ENCODE results near the gene CCDC93.

CCDC93 gene

DNA sequence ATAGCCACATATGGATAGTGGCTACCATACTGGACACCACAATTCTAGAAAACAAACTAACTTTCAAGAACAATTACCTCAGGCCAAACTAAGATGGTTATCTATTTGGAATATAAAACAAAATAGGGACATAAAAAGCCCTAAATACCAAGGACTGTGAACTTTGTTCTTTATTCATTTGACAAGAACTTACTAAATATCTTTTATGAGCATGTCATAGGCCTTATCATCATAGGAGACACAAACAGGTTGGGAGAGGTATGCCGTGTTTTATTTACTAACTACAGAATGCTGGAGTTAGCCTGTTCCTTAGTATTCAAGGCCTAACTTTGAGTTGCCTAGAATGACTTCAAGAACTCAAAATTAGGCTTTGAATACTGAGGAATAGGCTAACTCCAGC lies 32.1 kb downstream of the CCDC93 start:
- H3K36me3 ChIP-seq (replicated peaks; ENCODE audit: low read depth, low read length): peaks cover 25% of the 10 kb centered on the region
- no peak for TF ChIP-seq EZH2phosphoT487 (IDR thresholded peaks at IDR 0.05; ENCODE audit: low read depth)
- TF ChIP-seq, protein P1, sequence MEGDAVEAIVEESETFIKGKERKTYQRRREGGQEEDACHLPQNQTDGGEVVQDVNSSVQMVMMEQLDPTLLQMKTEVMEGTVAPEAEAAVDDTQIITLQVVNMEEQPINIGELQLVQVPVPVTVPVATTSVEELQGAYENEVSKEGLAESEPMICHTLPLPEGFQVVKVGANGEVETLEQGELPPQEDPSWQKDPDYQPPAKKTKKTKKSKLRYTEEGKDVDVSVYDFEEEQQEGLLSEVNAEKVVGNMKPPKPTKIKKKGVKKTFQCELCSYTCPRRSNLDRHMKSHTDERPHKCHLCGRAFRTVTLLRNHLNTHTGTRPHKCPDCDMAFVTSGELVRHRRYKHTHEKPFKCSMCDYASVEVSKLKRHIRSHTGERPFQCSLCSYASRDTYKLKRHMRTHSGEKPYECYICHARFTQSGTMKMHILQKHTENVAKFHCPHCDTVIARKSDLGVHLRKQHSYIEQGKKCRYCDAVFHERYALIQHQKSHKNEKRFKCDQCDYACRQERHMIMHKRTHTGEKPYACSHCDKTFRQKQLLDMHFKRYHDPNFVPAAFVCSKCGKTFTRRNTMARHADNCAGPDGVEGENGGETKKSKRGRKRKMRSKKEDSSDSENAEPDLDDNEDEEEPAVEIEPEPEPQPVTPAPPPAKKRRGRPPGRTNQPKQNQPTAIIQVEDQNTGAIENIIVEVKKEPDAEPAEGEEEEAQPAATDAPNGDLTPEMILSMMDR (IDR thresholded peaks at IDR 0.05; ENCODE audit: low read depth, low read length): no peak
- H3K4me2 ChIP-seq (ENCODE audit: low read length): no peak overlapping the region
- H3K9ac ChIP-seq (ENCODE audit: low read length): no peak overlapping the region
- no peak overlapping the region for H3K4me3 ChIP-seq (ENCODE audit: low read length)
- no peaks in the 10 kb centered on the region for H3K27me3 ChIP-seq (ENCODE audit: low read depth, low read length)
- no peaks in the 10 kb centered on the region for H3K9me3 ChIP-seq (ENCODE audit: insufficient read depth, low read length)
- H3K27ac ChIP-seq (ENCODE audit: low read length): no peak overlapping the region
- H3K4me1 ChIP-seq (ENCODE audit: low read length): no peaks in the 10 kb centered on the region
- no peaks in the 10 kb centered on the region for H3K79me2 ChIP-seq (ENCODE audit: low read length)
- H2AFZ ChIP-seq (ENCODE audit: low read depth, low read length): no peak overlapping the region
- no peaks in the 10 kb centered on the region for H4K20me1 ChIP-seq (ENCODE audit: insufficient read depth, low read length)

DNA sequence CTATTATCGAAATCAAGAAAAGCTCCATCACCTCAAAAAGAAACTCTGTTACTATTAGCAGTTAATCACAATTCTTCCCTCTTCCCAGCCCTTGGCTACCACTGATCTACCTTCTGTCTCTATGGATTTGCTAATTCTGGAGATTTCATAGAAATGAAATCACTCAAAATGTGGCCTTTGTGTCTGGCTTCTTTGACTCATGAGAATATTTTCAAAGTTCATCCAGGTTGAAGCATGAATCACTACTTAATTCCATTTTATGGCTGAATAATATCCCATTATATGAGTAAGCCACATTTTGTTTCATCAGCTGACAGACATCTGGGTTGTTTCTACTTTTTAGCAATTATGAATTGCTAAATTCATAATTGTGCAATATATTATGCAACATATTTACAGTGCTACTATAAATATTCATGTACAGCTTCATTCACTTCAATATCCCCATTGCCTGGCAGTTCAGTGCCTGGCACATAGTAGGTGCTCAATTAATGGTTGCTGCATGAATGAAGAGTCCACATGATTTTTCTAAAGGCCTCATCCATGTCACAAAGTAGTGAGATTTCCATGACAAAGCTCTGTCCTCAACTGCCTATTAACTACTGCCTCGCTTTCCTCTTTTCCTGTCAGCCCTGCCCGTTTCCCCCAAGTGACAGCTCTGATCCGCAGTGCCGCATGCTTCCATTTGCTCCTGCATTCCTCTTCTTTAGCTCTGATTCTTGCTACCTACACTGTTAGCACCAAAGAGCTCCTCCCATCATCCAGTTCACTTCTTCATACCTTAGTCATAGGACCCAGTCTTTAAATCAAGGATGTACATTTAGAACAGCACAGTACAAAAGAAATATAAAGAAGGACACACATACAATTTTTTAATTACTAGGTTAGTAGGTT lies 32.8 kb downstream of the CCDC93 start:
- Histone ChIP-seq H3K4me3 (ENCODE audit: low read length) (no peak overlapping the region), H3K9me3 (ENCODE audit: insufficient read depth, low read length) (no peaks in the 10 kb centered on the region), H2AFZ (ENCODE audit: low read depth, low read length) (no peak overlapping the region), H3K9ac (ENCODE audit: low read length) (no peak overlapping the region), H3K27ac (ENCODE audit: low read length) (no peak overlapping the region), H4K20me1 (ENCODE audit: insufficient read depth, low read length) (no peaks in the 10 kb centered on the region), H3K4me2 (ENCODE audit: low read length) (no peak overlapping the region), H3K4me1 (ENCODE audit: low read length) (no peaks in the 10 kb centered on the region), H3K36me3 (replicated peaks; ENCODE audit: low read depth, low read length) (peaks cover 25% of the 10 kb centered on the region), H3K79me2 (ENCODE audit: low read length) (no peaks in the 10 kb centered on the region), H3K27me3 (ENCODE audit: low read depth, low read length) (no peaks in the 10 kb centered on the region)
- TF ChIP-seq, protein P1 (IDR thresholded peaks at IDR 0.05; ENCODE audit: low read depth, low read length): no peak
- TF ChIP-seq EZH2phosphoT487 (IDR thresholded peaks at IDR 0.05; ENCODE audit: low read depth): no peak

DNA sequence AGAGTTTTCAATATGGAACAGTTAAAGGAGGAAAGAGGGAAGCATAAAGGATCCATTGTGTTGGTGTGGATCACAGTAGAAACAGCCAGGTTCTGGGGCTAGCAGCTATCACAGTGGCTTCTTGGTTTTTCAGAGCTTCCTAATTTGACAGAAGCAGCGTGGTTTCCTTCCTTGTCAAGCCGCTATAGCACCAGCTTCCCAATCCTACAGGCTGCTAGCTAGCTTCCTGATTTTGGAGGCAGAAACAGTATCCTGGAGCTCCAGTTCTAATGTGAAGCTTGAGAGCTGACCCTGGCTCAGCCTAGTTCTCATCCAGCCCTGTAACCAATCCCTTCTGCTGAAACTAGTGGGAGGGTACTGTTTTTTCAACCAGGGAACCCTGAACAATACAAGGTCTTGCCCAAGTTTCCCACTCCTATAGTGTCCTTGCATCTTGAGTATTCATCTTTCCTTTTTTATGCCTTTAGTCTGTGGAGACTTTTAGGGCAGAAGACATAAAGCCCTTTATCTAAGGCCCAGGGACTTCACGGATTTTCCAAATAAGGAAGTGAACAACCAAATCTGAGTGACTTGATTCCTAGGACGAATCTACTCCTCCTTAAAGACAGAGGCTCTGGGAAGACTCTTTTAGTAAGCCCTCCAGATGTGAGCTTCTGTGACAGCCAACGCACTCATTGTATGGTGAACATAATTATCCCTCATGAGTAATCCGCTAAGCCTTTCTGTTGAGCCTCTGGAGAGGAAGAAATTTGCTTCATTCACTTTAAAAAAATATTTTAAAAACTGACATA lies 33.8 kb downstream of the CCDC93 start:
- Histone ChIP-seq H3K27ac (ENCODE audit: low read length) (no peak overlapping the region), H3K36me3 (replicated peaks; ENCODE audit: low read depth, low read length) (peaks cover 19% of the 10 kb centered on the region), H3K4me2 (ENCODE audit: low read length) (no peak overlapping the region), H4K20me1 (ENCODE audit: insufficient read depth, low read length) (no peaks in the 10 kb centered on the region), H3K27me3 (ENCODE audit: low read depth, low read length) (no peaks in the 10 kb centered on the region), H3K4me1 (ENCODE audit: low read length) (peaks cover 9% of the 10 kb centered on the region), H3K79me2 (ENCODE audit: low read length) (no peaks in the 10 kb centered on the region), H3K9me3 (ENCODE audit: insufficient read depth, low read length) (no peaks in the 10 kb centered on the region), H3K4me3 (ENCODE audit: low read length) (no peak overlapping the region), H3K9ac (ENCODE audit: low read length) (no peak overlapping the region), H2AFZ (ENCODE audit: low read depth, low read length) (no peak overlapping the region)
- TF ChIP-seq, protein P1 (IDR thresholded peaks at IDR 0.05; ENCODE audit: low read depth, low read length): no peak

DNA sequence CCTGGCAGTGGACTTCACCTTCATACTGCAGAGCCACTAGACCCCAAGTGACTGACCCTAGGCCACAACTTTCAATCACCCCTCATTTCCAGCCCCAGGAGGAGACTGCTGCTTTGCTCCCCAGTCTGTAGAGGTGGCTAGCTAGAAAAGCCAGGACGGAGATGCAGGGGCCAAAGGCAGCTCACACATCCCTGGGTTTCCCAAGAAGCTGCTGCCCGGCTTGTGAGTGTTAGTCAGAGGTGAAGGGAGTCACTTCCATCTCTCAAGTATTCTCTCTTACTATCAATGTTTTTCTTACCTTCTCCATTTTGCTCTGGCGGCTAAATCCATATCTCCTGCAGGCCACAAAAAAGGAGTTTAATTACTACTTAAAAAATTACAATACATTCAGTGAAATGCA lies 36.2 kb downstream of the CCDC93 start:
- H4K20me1 ChIP-seq (ENCODE audit: insufficient read depth, low read length): no peaks in the 10 kb centered on the region
- no peaks in the 10 kb centered on the region for H3K9me3 ChIP-seq (ENCODE audit: insufficient read depth, low read length)
- H3K4me1 ChIP-seq (ENCODE audit: low read length): peaks cover 10% of the 10 kb centered on the region
- peaks cover 24% of the 10 kb centered on the region for H3K36me3 ChIP-seq (replicated peaks; ENCODE audit: low read depth, low read length)
- H3K79me2 ChIP-seq (ENCODE audit: low read length): no peaks in the 10 kb centered on the region
- H2AFZ ChIP-seq (ENCODE audit: low read depth, low read length): no peak overlapping the region
- H3K4me3 ChIP-seq (ENCODE audit: low read length): no peak overlapping the region
- H3K4me2 ChIP-seq (ENCODE audit: low read length): no peak overlapping the region
- H3K9ac ChIP-seq (ENCODE audit: low read length): no peak overlapping the region
- no peak overlapping the region for H3K27ac ChIP-seq (ENCODE audit: low read length)
- no peaks in the 10 kb centered on the region for H3K27me3 ChIP-seq (ENCODE audit: low read depth, low read length)
- no peak for TF ChIP-seq EZH2phosphoT487 (IDR thresholded peaks at IDR 0.05; ENCODE audit: low read depth)
- TF ChIP-seq, protein P1 (IDR thresholded peaks at IDR 0.05; ENCODE audit: low read depth, low read length): no peak

Data from OCI-LY3 (cell line).